ENCODE results near the gene LGMN.

Gene LGMN

GRCh38 chr14:92670643-92671366 is 77.6 kb downstream of the LGMN start:
- DNase-seq: no peak

GRCh38 chr14:92670160-92670559 is 78.3 kb downstream of the LGMN start:
- no peak for DNase-seq

GRCh38 chr14:92668276-92668973 is 80.0 kb downstream of the LGMN start:
- DNase-seq: no peak

GRCh38 chr14:92666251-92666650 is 82.2 kb downstream of the LGMN start:
- DNase-seq: no peak

GRCh38 chr14:92665661-92666110 is 82.7 kb downstream of the LGMN start:
- no peak for DNase-seq

GRCh38 chr14:92663049-92663448 is 85.4 kb downstream of the LGMN start:
- DNase-seq: no peak

- DNase-seq: no peak
These were observed 87.9 kb downstream of the LGMN start for GRCh38 chr14:92660571-92660970.

- peak; percentile 30 for DNase-seq
These were observed 88.5 kb downstream of the LGMN start for GRCh38 chr14:92659765-92660561.

- no peak for DNase-seq
These were observed 89.7 kb downstream of the LGMN start for GRCh38 chr14:92658684-92659083.

GRCh38 chr14:92658160-92658559 is 90.3 kb downstream of the LGMN start:
- no peak for DNase-seq

- DNase-seq: no peak
These were observed 90.8 kb downstream of the LGMN start for GRCh38 chr14:92657457-92658142.

- no peak for DNase-seq
These were observed 91.9 kb downstream of the LGMN start for GRCh38 chr14:92656306-92657081.

- no peak for DNase-seq
These were observed 92.8 kb downstream of the LGMN start for GRCh38 chr14:92655419-92656201.

GRCh38 chr14:92654239-92654901 is 94.1 kb downstream of the LGMN start:
- no peak for DNase-seq

All from CD4-positive, alpha-beta T cell treated with Interleukin-21 for 1 hour (primary cell).